Activated CD4-positive, CD25-positive, alpha-beta regulatory T cell (primary cell): ENCODE results near the gene ADAMTSL5.
"Not testable (repeated sequence)": the region's sequence is repeated elsewhere in the genome, so short reads cannot be mapped to it uniquely, and the experiment has no call there.

Source experiments
- DNase-seq, 4 experiments: peaks; one replicate each; lab custom pipeline; 2025; lab: John Stamatoyannopoulos, UW

ADAMTSL5 gene, protein sequence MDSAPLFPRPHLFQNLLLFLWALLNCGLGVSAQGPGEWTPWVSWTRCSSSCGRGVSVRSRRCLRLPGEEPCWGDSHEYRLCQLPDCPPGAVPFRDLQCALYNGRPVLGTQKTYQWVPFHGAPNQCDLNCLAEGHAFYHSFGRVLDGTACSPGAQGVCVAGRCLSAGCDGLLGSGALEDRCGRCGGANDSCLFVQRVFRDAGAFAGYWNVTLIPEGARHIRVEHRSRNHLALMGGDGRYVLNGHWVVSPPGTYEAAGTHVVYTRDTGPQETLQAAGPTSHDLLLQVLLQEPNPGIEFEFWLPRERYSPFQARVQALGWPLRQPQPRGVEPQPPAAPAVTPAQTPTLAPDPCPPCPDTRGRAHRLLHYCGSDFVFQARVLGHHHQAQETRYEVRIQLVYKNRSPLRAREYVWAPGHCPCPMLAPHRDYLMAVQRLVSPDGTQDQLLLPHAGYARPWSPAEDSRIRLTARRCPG

DNA sequence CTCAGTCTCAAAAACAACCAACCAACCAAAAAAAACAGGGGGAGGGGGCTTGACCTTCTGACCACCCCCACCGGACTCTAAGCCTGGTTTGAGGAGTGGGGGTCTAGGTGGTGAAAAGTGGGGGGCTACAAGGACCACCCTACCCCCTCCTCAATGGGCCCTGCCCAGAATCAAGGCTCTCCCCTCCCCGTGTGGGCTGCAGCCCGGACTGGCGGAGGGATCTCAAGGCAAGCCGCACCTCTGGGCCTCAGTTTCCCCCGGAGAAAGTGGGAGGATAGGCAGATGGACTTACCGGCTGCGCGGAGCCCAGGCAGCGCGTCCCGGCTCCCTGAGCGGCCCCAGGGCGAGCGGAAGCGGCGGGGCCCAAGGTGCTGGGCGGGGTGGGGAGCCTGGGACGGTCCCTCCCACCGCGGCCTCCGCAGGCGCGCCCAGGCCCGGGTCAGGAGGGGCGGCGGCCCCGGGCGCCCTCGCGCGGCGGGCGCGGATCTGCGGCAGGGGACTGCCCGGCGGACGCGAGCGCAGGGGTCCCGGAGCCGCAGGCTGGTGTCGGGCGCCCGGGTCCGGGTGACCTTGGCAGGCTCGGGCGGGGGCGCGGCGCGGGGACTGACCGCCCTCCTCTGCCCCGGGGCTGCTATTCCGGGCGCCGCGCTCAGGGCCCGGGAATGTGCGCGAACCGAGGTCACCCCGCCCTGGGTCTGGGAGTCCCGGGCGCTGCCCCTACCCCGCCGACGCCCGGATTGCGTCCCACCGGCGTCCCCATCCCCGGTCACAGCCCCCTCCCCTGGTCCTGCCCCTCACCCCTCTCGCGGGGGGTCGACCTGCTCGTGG is at the start of gene ADAMTSL5:
ADAMTSL5 (minus strand) TSS at position 349 of the 828 bp plus-strand sequence. CDS start 2,076 bp downstream, outside the sequence.
- DNase-seq, result peak; percentile 46 to 59 (median 52)

DNA sequence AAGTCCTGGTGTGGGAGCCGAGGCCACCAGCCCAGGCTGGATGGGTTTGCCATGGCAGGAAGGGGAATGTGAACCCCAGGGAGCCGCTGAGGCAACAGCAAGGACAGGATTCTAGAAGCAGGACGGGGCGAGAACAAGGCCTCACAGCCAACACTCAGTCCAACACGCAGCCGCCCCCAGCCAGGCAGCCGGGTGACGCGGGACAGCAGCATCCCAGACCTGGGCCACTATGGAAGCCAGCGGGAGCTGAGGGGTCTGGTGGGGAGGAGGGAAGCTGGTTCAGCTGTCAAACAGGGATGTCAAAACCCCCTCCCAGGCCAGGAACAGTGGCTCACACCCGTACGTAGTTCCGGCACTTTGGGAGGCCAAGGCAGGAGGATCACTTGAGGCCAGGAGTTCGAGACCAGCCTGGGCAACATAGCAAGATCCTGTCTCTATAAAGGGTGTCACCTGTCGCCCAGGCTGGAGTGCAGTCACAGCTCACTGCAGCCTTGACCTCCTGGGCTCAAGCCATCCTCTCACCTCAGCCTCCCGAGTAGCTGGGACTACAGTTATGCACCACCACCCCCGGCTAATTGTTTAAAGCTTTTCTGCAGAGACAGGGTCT is 48.5 kb upstream of the ADAMTSL5 start:
- no peak for DNase-seq

DNA sequence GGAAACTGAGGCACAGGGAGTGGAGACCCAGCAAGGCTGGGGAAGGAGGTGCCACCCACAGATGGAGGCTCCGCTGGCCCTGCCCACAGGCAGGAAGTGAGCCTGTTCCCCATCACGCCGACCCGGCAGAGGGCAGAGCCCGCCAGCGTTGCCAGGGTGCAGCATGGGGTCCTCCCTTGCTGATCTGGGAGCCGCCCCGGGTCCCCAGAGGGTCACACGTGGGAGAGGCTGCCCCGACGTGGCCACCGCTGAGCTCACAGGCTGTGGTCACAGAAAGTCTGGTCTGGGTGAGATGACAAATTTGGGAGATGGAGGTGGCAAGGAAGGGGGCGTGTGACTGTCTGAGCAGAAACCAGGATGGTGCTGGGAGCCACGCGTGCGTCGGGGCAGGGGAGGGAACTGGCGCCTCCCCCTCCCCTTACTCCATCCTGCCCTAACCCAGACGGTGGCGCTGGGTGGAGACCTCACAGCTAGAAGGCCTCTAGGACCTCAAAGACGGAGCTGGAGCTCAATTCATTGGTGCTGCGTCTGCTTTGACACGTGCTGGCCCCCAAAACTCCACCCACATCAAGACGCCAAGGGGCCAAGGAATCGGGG is 47.6 kb upstream of the ADAMTSL5 start:
- no peak for DNase-seq

DNA sequence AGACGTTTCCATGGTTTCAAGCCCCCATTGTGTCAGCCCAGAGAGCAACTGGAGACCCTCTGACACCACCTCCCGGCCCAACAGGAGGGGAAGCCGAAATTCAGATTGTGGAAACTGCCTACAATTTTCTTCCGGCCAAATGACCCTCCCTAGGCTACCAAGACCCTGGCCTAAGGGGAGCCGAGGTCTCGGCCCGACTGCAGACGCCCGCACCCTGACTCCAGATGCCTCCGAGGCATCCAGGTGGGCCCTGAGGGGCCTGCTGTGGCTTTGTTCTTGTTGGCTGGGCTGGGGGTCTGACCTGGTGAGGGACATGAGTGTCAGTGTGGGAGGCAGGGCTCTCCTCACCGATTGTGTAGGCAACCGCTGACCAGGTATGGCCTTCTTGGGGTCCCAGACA is 45.7 kb upstream of the ADAMTSL5 start:
- no peak for DNase-seq

DNA sequence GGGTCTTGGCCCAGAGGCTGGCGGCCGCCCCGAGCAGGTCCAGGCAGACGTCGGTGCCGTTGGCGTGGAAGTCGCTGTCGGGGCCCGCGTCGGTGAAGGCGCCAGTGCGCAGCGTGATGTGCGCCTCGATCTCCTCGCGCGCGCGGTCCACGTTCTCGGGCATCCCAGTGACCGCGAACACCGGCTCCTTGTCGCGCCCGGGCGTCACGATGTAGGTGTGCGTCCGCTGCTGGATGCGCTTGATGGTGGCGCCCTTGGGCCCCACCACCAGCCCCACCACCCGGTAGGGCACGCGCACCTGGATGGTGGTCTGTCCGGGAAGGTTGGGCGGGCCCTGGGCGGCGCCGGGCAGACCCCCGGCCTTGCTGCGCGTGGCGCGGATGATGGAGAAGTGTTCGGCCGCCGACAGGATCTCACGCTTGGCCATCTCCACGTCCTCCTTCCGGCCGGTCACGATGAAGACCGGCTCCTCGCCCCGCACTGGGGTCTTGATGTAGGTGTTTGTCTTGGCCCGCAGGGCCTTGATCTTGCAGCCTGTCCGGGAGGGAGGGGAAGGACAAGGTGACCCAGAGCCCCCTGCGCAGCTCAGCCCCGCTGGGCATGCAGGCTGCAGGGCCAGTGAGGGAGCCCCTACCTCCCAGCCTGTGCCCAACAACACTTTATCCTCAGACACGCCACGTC is 43.7 kb upstream of the ADAMTSL5 start:
- DNase-seq, result no peak

DNA sequence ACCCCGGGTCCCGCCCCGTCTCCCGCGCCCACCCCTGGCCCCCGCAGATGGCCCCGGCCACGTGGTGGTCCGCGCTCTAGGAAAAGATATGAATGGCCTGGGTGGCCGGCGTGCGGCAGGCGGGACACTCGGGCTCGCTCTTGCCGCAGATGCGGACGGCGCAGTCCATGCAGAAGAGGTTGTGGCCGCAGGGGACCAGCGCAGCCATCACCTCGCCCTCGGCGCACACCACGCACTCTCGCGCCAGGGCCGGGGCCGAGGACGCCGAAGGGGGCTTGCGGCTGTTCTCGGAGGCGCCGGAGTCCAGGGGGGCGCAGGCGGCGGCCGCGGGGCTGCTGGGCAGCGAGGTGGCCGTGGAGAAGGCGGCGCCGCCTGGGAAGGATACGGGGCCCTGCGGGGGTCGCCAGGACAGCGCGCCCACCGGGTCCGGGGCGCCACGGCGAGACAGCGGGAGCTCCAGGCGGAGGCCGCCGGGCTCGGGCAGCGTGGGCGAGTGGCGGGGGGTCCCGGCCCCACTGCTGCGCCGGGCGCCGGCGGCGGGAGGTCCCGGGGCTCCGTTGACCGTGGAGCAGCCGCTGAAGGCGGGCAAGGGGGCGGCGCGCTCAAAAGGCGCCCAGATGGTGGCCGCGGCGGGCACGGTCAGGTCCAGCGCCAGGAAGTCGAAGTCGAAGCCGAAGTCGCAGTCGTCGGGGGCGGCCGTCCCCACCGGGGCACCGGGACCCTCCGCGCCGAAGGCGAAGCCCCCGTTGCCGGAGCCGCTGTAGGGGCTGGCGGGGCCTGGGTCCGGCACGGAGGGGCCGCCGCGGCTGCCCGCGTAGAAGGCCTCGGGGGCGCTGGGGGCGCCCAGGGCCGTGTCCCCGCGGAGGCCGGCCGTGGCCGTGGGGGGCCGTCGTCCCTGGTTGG is 42.9 kb upstream of the ADAMTSL5 start:
- no peak for DNase-seq

DNA sequence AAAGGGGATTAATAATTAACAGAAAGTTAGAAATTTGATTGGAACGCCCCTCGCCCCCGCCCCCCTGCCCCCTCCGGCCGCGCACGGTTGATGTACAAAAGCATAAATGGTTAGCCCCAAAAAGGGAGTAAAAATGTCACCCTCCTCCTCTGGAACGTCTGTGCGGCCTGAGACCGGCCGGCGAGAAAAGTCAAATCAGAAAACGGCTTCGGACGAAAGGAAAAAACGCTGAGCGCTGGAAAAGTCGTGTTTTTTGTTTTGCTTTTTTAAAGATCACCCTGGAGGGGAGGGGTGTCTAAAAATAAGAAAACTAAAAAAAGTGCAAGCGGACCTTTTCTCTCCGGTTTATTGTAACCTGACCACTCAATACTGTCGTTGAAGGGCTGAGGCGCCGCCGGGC is 42.1 kb upstream of the ADAMTSL5 start:
- DNase-seq, result no peak

DNA sequence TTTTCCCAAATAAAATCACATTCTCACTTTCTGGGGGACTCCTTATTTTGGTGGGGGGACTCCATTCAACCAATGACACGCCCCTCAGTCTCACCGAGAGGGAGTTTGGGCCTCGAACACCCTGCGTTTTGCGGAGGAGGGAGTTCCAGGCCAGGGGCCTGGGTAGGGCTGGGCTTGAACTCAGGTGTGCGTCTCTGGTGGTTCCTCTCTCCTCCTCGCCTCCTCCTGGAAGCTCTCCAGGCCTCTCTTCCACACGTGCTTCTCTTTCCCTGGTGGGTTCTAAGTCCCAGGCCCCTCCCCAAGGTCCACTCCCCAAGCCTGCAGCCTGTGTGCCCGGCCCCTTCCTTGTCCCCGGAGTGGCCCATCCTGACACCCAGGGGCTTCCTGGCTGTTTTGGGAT is 40.6 kb upstream of the ADAMTSL5 start:
- DNase-seq, result no peak

DNA sequence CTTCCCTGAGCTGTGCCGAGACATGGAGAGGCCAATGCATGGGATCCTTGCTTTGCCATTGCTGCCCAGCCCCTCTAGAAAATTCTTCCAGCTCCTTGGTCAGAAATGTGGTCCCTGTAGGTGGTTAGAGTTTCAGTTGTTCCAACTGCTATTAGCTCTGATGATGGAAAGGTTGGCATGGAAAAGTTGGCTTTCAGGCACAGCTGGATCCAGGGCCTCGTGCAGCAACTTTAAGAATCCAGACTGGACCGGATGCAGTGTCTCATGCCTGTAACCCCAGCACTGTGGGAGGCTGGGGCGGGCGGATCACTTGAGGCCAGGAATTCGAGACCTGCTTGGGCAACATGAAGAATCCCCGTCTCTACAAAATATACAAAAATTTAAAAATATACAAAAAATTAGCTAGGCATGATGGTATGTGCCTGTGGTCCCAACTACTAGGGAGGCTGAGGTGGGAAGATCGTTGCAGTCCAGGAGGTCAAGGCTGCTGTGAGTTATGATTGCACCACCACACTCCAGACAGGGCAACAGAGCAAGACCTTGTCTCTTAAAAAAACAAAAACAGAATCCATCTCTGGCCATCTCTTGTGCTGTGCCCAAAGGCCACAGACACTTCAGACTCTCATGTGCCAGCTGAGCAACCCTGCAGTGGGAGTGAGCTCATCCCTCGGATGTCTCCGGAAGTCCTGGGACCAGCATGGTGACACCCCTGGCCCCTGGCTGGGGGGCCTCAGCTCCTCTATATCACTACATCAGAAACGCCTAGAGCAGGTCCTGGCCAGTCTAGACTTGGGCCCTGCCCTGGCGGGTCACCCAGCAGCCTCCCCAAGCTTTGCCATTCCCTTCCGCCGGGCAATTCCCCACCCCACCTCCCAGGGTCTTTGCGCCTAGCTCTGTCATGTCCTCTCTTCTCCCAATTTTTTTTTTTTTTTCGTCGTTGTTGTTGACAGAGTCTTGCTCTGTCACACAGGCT is 38.5 kb upstream of the ADAMTSL5 start:
- no peak for DNase-seq

DNA sequence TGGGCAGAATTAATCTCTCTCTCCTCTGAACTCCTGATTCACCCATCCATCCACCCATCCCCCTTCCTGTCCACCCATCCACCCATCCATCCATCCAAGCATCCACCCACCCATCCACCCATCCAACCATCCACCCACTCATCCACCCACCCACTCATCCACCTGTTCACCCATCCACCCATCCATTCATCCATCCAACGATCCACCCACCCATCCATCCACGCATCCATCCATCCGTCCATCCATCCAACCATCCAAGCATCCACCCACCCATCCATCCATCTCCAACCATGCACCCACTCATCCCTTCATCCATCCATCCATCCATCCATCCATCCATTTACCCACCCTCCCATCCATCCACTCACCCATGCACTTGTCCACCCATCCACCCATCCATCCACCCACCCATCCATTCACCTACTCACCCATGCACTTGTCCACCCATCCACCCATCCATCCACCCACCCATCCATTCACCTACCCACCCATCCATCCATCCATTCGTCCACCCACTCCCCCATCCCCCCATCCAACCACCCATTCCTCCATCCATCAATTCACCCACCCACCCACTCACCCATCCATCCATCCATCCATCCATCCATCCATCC is 36.6 kb upstream of the ADAMTSL5 start:
- no peak for DNase-seq

DNA sequence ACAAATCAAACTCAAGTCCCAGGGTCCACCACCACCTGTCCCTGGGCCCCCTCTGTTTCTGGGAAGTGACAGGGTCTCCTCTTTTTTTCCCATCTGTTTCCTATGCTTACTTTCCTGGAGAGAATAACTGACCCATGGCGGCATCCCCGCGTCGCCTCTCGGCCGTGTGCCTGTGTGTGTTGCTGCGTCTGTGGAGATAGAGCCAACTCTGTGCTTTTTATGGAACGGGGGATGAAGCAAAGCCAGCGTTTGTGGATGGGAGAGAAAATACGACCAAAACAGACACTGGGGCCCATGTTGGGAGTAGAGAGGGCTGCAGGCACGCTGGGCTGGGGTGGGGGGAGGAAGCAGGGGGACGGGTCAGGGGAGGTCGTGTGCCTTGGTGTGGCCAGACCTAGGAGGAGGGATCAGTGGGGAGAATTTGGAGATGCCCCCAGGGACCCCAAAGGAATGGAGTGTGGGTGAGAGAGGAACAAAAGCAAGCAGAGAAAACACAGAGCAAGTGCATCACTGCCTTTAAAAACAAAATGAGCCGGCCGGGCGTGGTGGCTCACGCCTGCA is 27.6 kb upstream of the ADAMTSL5 start:
- no peak for DNase-seq

DNA sequence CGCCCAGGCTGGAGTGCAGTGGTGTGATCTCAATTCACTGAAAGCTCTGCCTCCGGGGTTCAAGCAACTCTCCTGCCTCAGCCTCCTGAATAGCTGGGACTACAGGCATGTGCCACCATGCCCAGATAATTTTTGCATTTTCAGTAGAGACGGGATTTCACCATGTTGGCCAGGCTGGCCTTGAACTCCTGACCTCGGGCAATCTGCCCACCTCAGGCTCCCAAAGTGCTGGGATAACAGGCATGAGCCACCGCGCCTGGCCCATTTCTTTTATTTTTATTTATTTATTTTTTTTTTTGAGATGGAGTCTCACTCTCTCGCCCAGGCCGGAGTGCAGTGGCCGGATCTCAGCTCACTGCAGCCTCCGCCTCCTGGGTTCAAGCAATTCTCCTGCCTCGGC is 26.9 kb upstream of the ADAMTSL5 start:
- not testable (repeated sequence) for DNase-seq

DNA sequence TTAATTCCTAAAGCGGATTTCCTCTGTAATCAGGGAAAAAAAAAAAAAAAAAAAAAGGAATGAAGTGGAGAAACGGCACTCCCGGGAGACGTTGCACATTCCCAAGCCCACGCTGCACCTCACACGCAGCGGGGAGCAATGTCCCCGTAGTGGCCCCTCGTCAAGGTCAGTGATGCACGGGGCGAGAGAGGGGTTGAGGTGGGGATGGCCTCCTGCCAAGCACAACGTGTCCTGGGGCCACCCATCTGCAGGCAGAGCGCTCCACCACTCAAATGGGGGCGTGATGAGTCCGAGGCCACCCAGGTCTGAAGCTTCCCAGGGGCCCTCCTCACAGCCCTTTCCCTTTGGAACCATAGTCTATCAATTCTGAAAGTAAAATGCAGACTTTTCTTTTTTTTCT is 26.2 kb upstream of the ADAMTSL5 start:
- DNase-seq, result no peak

DNA sequence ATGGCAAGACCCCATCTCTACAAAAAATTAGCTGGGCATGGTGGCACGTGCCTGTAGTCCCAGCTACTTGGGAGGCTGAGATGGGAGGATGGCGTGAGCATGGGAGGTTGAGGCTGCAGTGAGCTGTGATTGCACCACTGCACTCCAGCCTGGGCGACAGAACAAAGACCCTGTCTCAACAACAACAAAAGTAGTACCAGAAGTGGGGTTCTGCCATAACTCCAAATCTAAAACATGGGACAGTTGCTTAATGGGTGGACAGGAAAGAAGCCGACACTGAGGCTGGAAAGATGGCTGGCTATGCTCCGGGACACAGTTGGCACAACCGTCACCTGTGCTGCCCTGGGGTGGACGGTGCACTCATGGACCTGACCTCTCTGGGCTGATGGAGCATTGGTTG is 22.9 kb upstream of the ADAMTSL5 start:
- DNase-seq, result not testable (repeated sequence)

DNA sequence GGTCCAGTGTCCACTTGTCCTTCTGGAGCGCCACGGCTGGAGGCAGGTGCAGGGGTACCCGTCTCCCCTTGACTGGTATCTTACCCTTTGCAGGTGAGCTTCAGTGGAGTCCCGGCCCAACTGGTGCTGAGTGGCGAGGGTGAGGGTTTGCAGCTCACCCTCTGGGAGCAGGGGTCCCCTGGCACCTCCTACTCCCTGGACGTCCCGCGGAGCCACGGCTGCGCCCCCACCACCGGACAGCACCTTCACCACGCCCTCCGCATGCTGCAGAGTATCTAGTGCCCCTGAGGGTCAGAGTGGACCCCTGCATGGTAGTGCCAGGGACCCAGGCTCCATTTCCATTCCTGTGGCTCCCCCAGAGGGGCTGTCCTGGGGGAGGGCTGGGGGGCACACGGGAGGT is 22.2 kb upstream of the ADAMTSL5 start:
- DNase-seq, result no peak

DNA sequence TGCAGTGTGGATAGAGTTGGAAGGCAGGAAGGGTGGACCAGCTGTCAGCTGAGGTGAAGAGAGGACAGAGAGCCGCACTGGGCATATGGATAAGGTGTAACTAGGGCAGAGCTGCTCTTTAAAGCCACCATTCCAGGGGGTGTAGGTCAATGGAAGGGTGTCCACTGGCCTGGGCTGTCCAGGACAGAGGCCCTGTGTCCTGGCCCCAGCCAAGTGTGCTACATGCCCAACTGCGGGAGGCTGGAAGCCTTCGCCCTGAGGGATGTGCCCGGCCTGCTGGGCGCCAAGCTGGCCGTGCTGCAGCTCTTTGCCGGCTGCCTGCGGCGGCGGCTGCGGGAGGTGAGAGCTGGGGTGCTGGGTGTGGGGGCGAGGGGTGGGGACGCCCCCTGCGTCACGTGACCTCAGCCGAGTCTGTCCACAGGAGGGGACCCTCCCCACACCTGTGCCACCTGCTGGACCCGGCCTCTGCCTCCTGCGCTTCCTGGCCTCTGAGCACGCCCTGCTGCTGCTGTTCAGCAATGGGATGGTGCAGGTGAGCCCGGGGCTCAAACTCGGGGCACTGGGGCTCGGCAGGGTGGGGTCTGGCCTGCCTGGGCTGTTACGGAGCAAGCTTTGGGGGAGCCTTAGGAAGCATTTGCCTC is 20.8 kb upstream of the ADAMTSL5 start:
- no peak for DNase-seq

DNA sequence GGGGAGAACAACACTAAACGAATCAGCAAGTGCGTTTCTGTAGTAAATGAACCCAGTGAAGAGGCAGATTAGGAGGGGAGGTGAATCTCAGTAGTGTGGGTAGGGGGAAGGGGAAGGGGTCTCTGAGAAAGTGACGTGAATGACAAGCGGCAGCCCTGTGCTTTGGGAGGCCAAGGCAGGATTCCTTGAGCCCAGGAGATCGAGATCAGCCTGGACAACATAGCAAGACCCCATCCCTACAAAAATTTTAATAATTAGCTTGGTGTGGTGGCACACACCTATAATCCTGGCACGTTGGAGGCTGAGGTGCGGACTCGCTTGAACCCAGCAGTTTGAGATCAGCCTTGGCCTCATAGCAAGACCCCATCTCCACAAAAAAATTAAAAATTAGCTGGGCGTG is 19.2 kb upstream of the ADAMTSL5 start:
- DNase-seq, result no peak

DNA sequence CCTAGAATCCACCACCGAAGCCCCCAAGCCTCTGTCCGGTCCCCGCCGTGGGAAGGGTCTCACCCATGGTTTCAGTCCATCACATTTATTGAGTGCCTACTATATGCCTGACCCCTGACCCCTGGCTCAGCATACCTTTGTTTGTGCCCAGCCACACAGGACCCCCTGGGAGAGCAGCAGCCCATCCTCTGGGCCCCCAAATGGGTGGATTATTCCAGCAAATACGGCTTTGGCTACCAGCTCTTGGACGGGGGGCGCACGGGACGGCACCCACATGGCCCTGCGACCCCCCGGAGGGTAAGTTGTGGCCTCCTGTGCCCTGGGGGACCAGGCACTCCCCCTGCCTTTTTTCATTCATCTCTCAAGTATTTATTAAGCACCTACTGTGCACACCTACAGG is 18.8 kb upstream of the ADAMTSL5 start:
- no peak for DNase-seq
